DOHH2 (cell line): ENCODE data around the gene SUFU.

Source experiments
- CTCF ChIP-seq: fragments of 200-600 bp; sonication (generic); IDR thresholded peaks from one replicate; pipeline ENCODE4 v1.5.1; 2014; ENCODE audit warnings: antibody characterized with exemption, mild to moderate bottlenecking, low read depth, low read length; ENCODE audit not compliant: poor library complexity, severe bottlenecking
- EZH2phosphoT487 ChIP-seq: fragments of 200-600 bp; sonication (generic); IDR thresholded peaks from 2 replicates; pipeline ENCODE4 v1.6.1; 2017; ENCODE audit warnings: borderline replicate concordance, mild to moderate bottlenecking, antibody characterized with exemption, low read length, moderate library complexity, mixed read lengths

- TF ChIP-seq CTCF (no peak), EZH2phosphoT487 (no peak)
Measured at GRCh38 chr10:102537948-102538347, 34.2 kb downstream of the SUFU start.
